ENCODE results near the gene ZBTB20.

ZBTB20 gene

GRCh38 chr3:114994554-114995341, 152.3 kb downstream of the ZBTB20 start:
- no peak for TF ChIP-seq CTCF (IDR thresholded peaks at IDR 0.05; ENCODE audit: borderline replicate concordance, control extremely low read depth, extremely low read depth, insufficient read depth, missing control alignments)
- in situ Hi-C loops (cut with MboI; ENCODE audit: low sequenced_read_pairs, unreplicated experiment): no loop called here
- DNase-seq (ENCODE audit: low spot score): no peak

GRCh38 chr3:114985776-114986175, 161.3 kb downstream of the ZBTB20 start:
- TF ChIP-seq CTCF (IDR thresholded peaks at IDR 0.05; ENCODE audit: borderline replicate concordance, control extremely low read depth, extremely low read depth, insufficient read depth, missing control alignments): no peak
- in situ Hi-C loops (cut with MboI; ENCODE audit: low sequenced_read_pairs, unreplicated experiment): no loop called here

GRCh38 chr3:114983248-114983647, 163.8 kb downstream of the ZBTB20 start:
- in situ Hi-C loops (cut with MboI; ENCODE audit: low sequenced_read_pairs, unreplicated experiment): no loop called here
- DNase-seq (ENCODE audit: low spot score): no peak
- TF ChIP-seq CTCF (IDR thresholded peaks at IDR 0.05; ENCODE audit: borderline replicate concordance, control extremely low read depth, extremely low read depth, insufficient read depth, missing control alignments): no peak

More at GRCh38 chr3:114985776-114986175, 161.3 kb downstream of the ZBTB20 start:
- no peak for DNase-seq (ENCODE audit: low spot score)

- peak; percentile 34 for DNase-seq (ENCODE audit: low spot score)
- in situ Hi-C loops (cut with MboI; ENCODE audit: low sequenced_read_pairs, unreplicated experiment): no loop called here
- no peak for TF ChIP-seq CTCF (IDR thresholded peaks at IDR 0.05; ENCODE audit: borderline replicate concordance, control extremely low read depth, extremely low read depth, insufficient read depth, missing control alignments)
Measured at GRCh38 chr3:114974387-114974786, 172.7 kb downstream of the ZBTB20 start.

GRCh38 chr3:114973536-114973935, 173.6 kb downstream of the ZBTB20 start:
- in situ Hi-C loops (cut with MboI; ENCODE audit: low sequenced_read_pairs, unreplicated experiment): no loop called here
- no peak for TF ChIP-seq CTCF (IDR thresholded peaks at IDR 0.05; ENCODE audit: borderline replicate concordance, control extremely low read depth, extremely low read depth, insufficient read depth, missing control alignments)
- DNase-seq (ENCODE audit: low spot score): no peak

GRCh38 chr3:114967168-114967567, 179.9 kb downstream of the ZBTB20 start:
- DNase-seq (ENCODE audit: low spot score): no peak
- in situ Hi-C loops (cut with MboI; ENCODE audit: low sequenced_read_pairs, unreplicated experiment): no loop called here
- no peak for TF ChIP-seq CTCF (IDR thresholded peaks at IDR 0.05; ENCODE audit: borderline replicate concordance, control extremely low read depth, extremely low read depth, insufficient read depth, missing control alignments)

All from GM13976 (cell line).